Cerebellar nuclear complex (tissue), 1 donor: Measurements from ENCODE around the gene CELA3B.
"Not testable (repeated sequence)": the region's sequence is repeated elsewhere in the genome, so short reads cannot be mapped to it uniquely, and the experiment has no call there.

ENCODE experiments used
- DNase-seq, 2 experiments: peaks; one replicate each; lab custom pipeline; 2025; lab: John Stamatoyannopoulos, UW

The CELA3B gene

GRCh38 chr1:21976703-21977239, at the start of gene CELA3B:
Gene CELA3B (plus strand): TSS chr1:21977022. CDS start chr1:21977040, 18 bp downstream.
- DNase-seq: not testable (repeated sequence)

- DNase-seq: no peak
These were observed 49.1 kb upstream of the CELA3B start for GRCh38 chr1:21927533-21928237.

GRCh38 chr1:21930080-21930571, 46.7 kb upstream of the CELA3B start:
- no peak for DNase-seq

- DNase-seq: no peak
These were observed 46.1 kb upstream of the CELA3B start for GRCh38 chr1:21930629-21931170.

GRCh38 chr1:21931171-21932093, 45.4 kb upstream of the CELA3B start:
- no peak for DNase-seq

- DNase-seq: no peak
These were observed 44.7 kb upstream of the CELA3B start for GRCh38 chr1:21932127-21932526.

- DNase-seq: no peak
These were observed 43.2 kb upstream of the CELA3B start for GRCh38 chr1:21933397-21934248.

GRCh38 chr1:21935393-21935804, 41.4 kb upstream of the CELA3B start:
- no peak for DNase-seq

- DNase-seq: no peak
These were observed 40.9 kb upstream of the CELA3B start for GRCh38 chr1:21935891-21936365.

- DNase-seq: no peak
These were observed 40.3 kb upstream of the CELA3B start for GRCh38 chr1:21936366-21937031.

GRCh38 chr1:21937034-21937371, 39.8 kb upstream of the CELA3B start, which contains the start of gene HSPG2:
Gene HSPG2 (minus strand): TSS chr1:21937310. CDS start chr1:21937217, 93 bp downstream.
- DNase-seq: no peak

GRCh38 chr1:21937372-21938121, 39.3 kb upstream of the CELA3B start:
- DNase-seq: no peak

GRCh38 chr1:21938732-21939538, 37.9 kb upstream of the CELA3B start:
- no peak for DNase-seq

- DNase-seq: no peak
These were observed 37.0 kb upstream of the CELA3B start for GRCh38 chr1:21939650-21940374.

GRCh38 chr1:21940492-21940891, 36.3 kb upstream of the CELA3B start:
- DNase-seq: no peak

- no peak for DNase-seq
These were observed 35.5 kb upstream of the CELA3B start for GRCh38 chr1:21941370-21941769.

- DNase-seq: no peak
These were observed 34.4 kb upstream of the CELA3B start for GRCh38 chr1:21942464-21942863.

- not testable (repeated sequence) for DNase-seq
These were observed 33.7 kb upstream of the CELA3B start for GRCh38 chr1:21942959-21943640.
